ENCODE data around the gene TOPBP1. TPM values are rescaled to one million over a fixed set of nuclear protein-coding genes. Genes with fewer than 3 reads are reported as not detected.

TOPBP1 gene
- total and polyA plus RNA-seq, 2 of the 8 experiments (the other 6 are each of a cell fraction or from before 2014, with no cell fraction given) = 19.7 to 35.9 TPM

- Histone ChIP-seq H2AFZ (ENCODE audit: low read length) (peak overlapping the region; percentile 30), H2BK120ac (replicated peaks; ENCODE audit: low read depth, low read length) (no peak overlapping the region), H3K9ac (replicated peaks in 1 of 4; ENCODE audit: extremely low read depth in 1 of 4, low read depth in 3 of 4, low read length in 3 of 4) (no peak overlapping the region), H2BK15ac (ENCODE audit: low read length) (no peak overlapping the region), H2AK5ac (ENCODE audit: low read depth, low read length) (no peak overlapping the region), H3K56ac (replicated peaks; ENCODE audit: insufficient read length, low read depth, low read length) (no peak overlapping the region), H3K4me2 (ENCODE audit: insufficient read depth in 1 of 2, low read depth in 2 of 2, low read length in 2 of 2) (peak overlapping the region; percentile 89 to 94), H3K4ac (replicated peaks; ENCODE audit: insufficient read length, low read depth, low read length) (no peak overlapping the region), H3K27me3 (replicated peaks in 1 of 4; ENCODE audit: control insufficient read depth in 3 of 4, extremely low read depth in 1 of 4, insufficient read depth in 3 of 4, low read length in 3 of 4) (peaks cover 4 to 22% (median 17%) of the 10 kb centered on the region in 4 experiments), H4K8ac (ENCODE audit: extremely low read depth, insufficient read depth, low read length) (peak overlapping the region; percentile 57), H3K79me1 (ENCODE audit: low read depth, low read length) (no peaks in the 10 kb centered on the region), H3K27ac (ENCODE audit: low read depth, low read length) (no peak overlapping the region), H3K36me3 (ENCODE audit: control insufficient read depth in 2 of 4, insufficient read depth in 4 of 4, low read length in 3 of 4) (no peaks in the 10 kb centered on the region), H2BK5ac (ENCODE audit: low read depth, low read length) (no peak overlapping the region), H3K4me1 (replicated peaks in 1 of 4; ENCODE audit: control insufficient read depth in 3 of 4, insufficient read depth in 4 of 4, low read length in 3 of 4) (peaks cover 0 to 12% (median 4%) of the 10 kb centered on the region in 4 experiments; a peak in 5 of 7 replicates), H3K14ac (ENCODE audit: insufficient read length) (no peak overlapping the region), H4K5ac (ENCODE audit: insufficient read length, low read depth, low read length) (no peak overlapping the region), H2BK12ac (ENCODE audit: low read depth, low read length) (no peak overlapping the region), H3K9me3 (ENCODE audit: insufficient read depth in 2 of 2, low read depth in 1 of 2, low read length in 1 of 2) (no peaks in the 10 kb centered on the region), H4K91ac (replicated peaks; ENCODE audit: insufficient read length, low read length) (no peak overlapping the region), H2BK20ac (ENCODE audit: low read length) (no peak overlapping the region), H3K79me2 (ENCODE audit: control insufficient read depth in 1 of 2, insufficient read depth in 2 of 2, low read length in 2 of 2) (no peaks in the 10 kb centered on the region), H4K20me1 (replicated peaks in 1 of 2; ENCODE audit: control insufficient read depth in 1 of 2, insufficient read depth in 2 of 2, low read length in 2 of 2) (no peaks in the 10 kb centered on the region), H3K4me3 (ENCODE audit: extremely low read depth in 1 of 4, insufficient read depth in 2 of 4, low read depth in 3 of 4, low read length in 4 of 4) (peak overlapping the region; percentile 46 to 63 (median 54)), H3K18ac (ENCODE audit: extremely low read depth, low read length) (peak overlapping the region; percentile 32), H3K23ac (ENCODE audit: insufficient read length) (no peak overlapping the region), H3K23me2 (ENCODE audit: low read depth, low read length) (peaks cover 6% of the 10 kb centered on the region; the same call in 1 of the 2 replicates)
- DNase-seq (ENCODE audit: low read depth in 1 of 2, low spot score in 2 of 2) = peak in 1 of 2 experiments; percentile 66
- ChIA-PET POLR2A (ENCODE audit: partially characterized antibody) (no interaction called here), CTCF (ENCODE audit: partially characterized antibody) (interaction anchor here (0.9 to 1.4 kb wide), 4 partner anchors 9 to 32 kb away, joined by 3 to 4 read pairs (median 4); no protein-coding TSS in a partner anchor)
- 13% methylated on average over 45 of the region's 47 CpGs; no CpG with 5 or more reads in 1 of the 2 experiments for WGBS, 2 experiments (ENCODE audit: extremely low coverage in 1 of 2, insufficient coverage in 1 of 2, insufficient read length in 1 of 2, insufficient replicate concordance in 2 of 2, low coverage in 1 of 2, low lambda C conversion rate in 2 of 2, missing lambda C conversion rate in 1 of 2)
- FAIRE-seq = no peak
- TF ChIP-seq EGR1 (IDR thresholded peaks at IDR 0.05; ENCODE audit: borderline replicate concordance, low read depth, low read length) (no peak), TCF12 (IDR thresholded peaks at IDR 0.05; ENCODE audit: low read depth, low read length) (no peak), CTBP2 (IDR thresholded peaks at IDR 0.05; ENCODE audit: borderline replicate concordance, insufficient read depth, insufficient read length, low read length) (no peak), CREB1 (IDR thresholded peaks at IDR 0.05) (no peak), SUZ12 (IDR thresholded peaks at IDR 0.05; ENCODE audit: low read length) (peak; percentile 56), NANOG (IDR thresholded peaks at IDR 0.05; ENCODE audit: insufficient read depth, low read depth, low read length, poor library complexity, severe bottlenecking) (no peak), CBX8 (IDR thresholded peaks at IDR 0.05; ENCODE audit: borderline replicate concordance, low read depth, low read length) (no peak), POLR2A (IDR thresholded peaks at IDR 0.05; ENCODE audit: control extremely low read depth in 1 of 2, low read depth in 2 of 2, low read length in 2 of 2) (no peak), POLR2AphosphoS5 (IDR thresholded peaks at IDR 0.05; ENCODE audit: low read depth, low read length) (no peak), KDM4A (IDR thresholded peaks at IDR 0.05; ENCODE audit: low read depth, low read length, severe bottlenecking) (peak; percentile 95), RBBP5 (IDR thresholded peaks at IDR 0.05; ENCODE audit: borderline replicate concordance, low read depth, low read length) (no peak), ZNF274 (IDR thresholded peaks at IDR 0.05; ENCODE audit: borderline replicate concordance, extremely low read depth, low read length) (no peak)
- TF ChIP-seq, protein P1, sequence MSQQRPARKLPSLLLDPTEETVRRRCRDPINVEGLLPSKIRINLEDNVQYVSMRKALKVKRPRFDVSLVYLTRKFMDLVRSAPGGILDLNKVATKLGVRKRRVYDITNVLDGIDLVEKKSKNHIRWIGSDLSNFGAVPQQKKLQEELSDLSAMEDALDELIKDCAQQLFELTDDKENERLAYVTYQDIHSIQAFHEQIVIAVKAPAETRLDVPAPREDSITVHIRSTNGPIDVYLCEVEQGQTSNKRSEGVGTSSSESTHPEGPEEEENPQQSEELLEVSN (IDR thresholded peaks at IDR 0.05) = no peak
These were observed 12.7 kb upstream of the TOPBP1 start for GRCh38 chr3:133674290-133674919.

All from H1 (cell line).